Cardiac septum (tissue), 1 donor: ENCODE results near the gene TMCC3. TPM values are rescaled to one million over a fixed set of nuclear protein-coding genes. Genes with fewer than 3 reads are reported as not detected.

Experiments used
- DNase-seq: peaks from one replicate; pipeline ENCODE4 v3.0.0-alpha.2; 2020; ENCODE audit warnings: low spot score
- intact Hi-C: fragments of 100-400 bp; cut with DNase I; formaldehyde crosslinking; loops from one replicate; pipeline ENCODE4 v1.14.0; 2022
- total RNA-seq: library from RNA; stranded (reverse); fragmentation: NEBNext Ultra II Directional; extraction: Animal tissue kit (Norgen Biotek cat#: 25700); gene quantifications from one replicate; pipeline ENCODE4 v1.2.1, GENCODE V29; 2021
- donor health status: DM: no; HTN: no; CAD: no.

The TMCC3 gene
- total RNA-seq, 1 donor from 2014 or later: 2.3 TPM

DNA sequence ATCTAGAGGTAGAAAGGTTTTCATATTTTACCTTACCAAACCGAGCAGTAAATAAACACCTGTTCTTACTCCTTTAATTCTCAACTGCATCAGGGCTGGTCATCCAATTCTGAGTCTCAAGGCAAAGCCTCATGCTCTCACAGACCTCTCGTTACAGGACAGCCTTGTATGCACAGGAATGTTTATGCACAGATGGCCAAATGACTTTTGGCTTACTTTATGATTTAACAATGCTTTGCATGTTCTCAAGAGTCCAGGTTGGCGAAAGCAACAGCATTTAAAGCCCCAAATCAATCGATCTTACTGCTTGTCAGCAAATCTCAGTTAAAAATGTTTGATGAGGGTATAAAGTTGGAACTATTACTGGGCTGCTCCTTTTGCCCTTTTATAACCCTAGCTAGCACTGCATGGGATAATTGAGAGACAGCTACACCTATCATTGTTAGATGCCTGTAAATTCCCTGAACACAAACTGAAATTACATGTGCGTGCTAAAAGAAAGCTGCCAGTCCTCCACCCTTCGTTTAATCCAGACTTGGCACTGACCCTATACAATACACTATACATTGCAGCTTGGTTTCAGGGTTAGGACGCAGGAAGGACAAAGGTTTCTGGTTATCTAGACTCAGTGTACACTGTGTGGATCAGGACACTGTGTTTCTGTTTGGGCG, 63.6 kb downstream of the TMCC3 start:
- intact Hi-C loops: no loop called here
- DNase-seq: no peak

GRCh38 chr12:94585626-94586025, 64.7 kb downstream of the TMCC3 start:
- intact Hi-C loops: no loop called here
- DNase-seq: no peak

GRCh38 chr12:94584377-94584776, 66.0 kb downstream of the TMCC3 start:
- intact Hi-C loops: no loop called here
- no peak for DNase-seq

DNA sequence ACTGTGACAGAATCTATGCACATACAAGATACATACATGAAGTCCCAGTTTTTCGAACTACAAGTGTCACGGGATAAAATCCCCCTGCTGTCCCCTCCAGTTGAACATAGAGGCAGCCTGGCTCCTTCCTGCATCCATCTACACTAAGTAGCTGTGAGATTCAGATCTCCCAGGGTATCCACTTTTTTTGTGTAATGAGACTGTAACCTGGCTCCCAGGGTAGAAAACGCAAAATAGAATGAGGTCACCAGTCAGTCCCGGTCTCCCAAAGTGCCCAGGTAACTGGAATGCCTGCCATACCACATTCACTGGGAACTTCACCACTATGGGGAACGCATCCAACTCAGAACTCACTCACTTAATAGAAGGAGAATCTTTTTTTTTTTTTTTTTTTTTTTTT, 67.8 kb downstream of the TMCC3 start:
- intact Hi-C loops: no loop called here
- no peak for DNase-seq

- no peak for DNase-seq
- intact Hi-C loops: no loop called here
These were observed 74.5 kb downstream of the TMCC3 start for GRCh38 chr12:94575645-94576403.

- intact Hi-C loops: no loop called here
- no peak for DNase-seq
These were observed 75.3 kb downstream of the TMCC3 start for GRCh38 chr12:94575024-94575423.

GRCh38 chr12:94571556-94571955, 78.8 kb downstream of the TMCC3 start:
- no peak for DNase-seq
- intact Hi-C loops: no loop called here

- intact Hi-C loops: no loop called here
- no peak for DNase-seq
These were observed 80.2 kb downstream of the TMCC3 start for GRCh38 chr12:94570161-94570560.

DNA sequence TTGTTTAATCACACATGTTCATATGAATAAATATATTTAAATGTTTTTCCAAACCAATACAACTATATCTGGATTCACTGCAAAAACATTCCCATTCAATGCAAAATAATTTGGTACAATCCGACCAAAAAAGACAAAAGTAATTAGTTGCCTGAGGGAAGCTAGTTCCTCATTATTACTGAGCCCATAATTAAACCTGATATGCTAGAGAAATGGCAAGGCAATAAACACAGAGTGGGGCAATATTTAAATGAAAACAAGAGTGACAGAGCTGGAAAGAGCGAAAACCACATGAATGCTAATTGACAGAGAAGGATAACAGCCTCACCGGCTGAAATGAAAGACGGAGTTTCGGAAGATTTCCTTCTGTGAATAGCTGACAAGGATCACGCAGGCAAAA, 82.6 kb downstream of the TMCC3 start:
- intact Hi-C loops: no loop called here
- no peak for DNase-seq

DNA sequence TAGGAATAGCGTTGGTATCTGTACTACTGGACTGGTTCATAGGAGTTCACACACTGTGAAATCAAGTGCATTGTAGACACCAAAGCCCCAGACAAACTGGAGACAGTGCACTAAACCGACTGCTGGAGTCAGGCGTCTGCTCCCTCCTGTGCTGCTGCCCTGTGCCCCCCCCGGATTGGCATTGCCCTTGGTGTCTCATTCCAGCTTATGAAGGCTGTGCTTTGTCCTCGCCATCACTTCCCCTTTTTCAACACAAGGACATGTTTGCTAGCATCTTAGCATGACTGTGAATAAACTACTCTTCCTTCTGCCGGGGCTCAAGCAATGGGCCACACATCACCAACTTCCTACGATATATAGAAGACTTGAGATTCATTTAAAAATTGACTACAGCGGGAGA, 84.0 kb downstream of the TMCC3 start:
- no peak for DNase-seq
- intact Hi-C loops: no loop called here

- intact Hi-C loops: no loop called here
- DNase-seq: no peak
These were observed 84.7 kb downstream of the TMCC3 start for GRCh38 chr12:94565683-94566082.

- intact Hi-C loops: no loop called here
- no peak for DNase-seq
These were observed 87.1 kb downstream of the TMCC3 start for GRCh38 chr12:94563286-94563685.

DNA sequence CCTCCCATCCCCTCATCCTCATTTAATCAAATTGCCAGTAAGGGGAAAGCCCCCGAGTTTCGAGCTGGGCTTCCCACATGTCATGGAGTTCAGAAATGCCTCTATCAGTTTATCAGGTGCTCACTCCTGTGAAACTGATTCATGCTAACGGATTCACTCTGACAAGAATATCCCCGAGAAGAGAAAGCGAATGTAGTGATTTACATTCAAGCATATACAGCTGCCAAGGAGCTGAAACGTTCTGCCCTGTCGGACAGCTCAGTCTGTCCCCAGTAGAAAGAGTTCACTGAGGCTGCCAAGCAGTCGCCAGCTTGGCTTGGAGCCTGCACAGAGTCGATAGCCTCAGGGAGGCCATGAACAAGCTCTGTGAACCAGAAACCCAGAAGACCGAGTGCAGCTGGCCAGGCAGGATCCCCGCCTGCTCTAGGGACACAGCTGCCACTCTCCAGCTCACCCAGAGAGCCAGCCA, 88.4 kb downstream of the TMCC3 start:
- DNase-seq: no peak
- intact Hi-C loops: no loop called here

DNA sequence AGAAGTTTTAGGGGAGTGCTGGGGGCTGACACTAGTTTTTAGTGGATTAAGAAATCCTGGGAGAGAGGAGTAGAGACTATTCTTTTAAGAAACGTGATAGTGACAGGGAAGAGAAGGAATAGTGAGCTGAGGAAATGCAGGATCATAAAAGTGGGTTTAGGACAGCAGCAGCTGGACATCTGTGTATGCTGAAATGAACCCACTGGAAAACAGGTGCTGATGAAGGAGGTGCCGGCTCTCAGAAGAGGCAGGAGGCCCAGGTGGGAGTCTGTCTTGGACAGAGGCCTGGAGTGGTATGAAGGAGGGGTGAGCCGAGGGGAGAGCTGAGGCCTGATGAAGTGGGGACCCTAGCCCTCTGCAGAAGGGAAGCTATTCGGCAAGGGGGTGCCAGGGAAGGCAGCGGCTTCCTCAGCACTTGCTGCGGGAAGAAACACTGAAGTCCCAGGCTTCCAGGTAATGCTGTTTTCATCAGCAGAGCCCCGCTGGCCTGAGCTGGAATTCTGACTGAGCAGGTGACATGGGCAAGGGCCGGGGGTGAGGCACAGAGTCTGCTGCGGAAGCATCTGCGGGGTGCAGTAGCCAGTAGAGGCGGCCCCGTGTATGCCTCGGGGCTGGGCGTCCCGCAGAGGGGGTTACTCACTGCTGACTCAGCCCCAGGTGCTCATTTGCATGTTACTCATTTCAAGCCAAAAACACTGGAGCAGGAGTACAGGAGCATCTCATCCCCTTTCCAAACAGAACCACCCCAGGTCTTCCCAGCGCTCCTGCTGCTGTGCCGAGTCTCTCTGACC, 89.7 kb downstream of the TMCC3 start:
- intact Hi-C loops: no loop called here
- no peak for DNase-seq

- no peak for DNase-seq
- intact Hi-C loops: no loop called here
These were observed 91.7 kb downstream of the TMCC3 start for GRCh38 chr12:94558612-94559011.

DNA sequence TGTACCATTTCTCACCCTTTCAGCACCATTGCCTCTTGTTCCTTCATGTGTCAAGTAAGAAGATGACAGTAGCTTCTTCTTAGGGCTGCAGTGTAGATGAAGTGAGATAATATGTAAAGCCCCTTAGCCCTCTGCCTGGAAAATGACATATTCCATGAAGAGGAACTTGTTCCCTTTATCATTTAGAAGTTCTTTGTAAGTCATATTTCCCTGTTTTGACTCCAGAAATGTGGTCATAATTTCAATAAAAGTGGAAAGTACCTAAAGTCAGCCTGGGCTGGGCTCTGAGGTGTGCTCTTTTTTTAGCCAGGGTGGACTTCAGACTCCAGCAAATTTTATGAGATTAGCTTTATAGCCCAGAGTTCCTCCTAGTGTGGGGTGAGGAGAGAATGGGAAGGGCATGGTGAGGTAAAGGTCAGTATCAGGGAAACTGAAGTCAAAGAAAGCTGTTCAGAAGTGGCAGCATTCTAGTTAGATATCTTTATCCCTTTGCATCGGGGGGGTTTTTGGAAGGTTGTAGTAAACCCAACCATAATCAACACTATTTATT, 92.5 kb downstream of the TMCC3 start:
- intact Hi-C loops: no loop called here
- DNase-seq: no peak

- intact Hi-C loops: no loop called here
- no peak for DNase-seq
These were observed 94.7 kb downstream of the TMCC3 start for GRCh38 chr12:94555687-94556086.

GRCh38 chr12:94553875-94554274, 96.5 kb downstream of the TMCC3 start:
- intact Hi-C loops: no loop called here
- DNase-seq: no peak

DNA sequence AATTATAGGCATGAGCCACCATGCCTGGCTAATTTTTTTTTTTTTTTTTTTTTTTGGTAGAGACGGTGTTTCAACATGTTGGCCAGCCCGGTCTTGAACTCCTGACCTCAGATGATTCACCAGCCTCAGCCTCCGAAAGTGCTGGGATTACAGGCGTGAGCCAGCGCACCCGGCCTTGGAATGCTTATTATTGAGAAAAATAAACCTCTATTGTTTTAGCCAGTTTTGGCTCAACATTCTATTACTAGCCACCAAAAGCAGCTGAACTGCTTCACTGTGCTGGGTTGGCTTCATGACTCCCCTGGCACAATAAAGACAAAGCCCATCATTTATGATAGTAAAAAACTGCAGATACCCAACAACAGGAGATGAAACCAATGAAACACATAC, 97.2 kb downstream of the TMCC3 start:
- intact Hi-C loops: no loop called here
- no peak for DNase-seq

DNA sequence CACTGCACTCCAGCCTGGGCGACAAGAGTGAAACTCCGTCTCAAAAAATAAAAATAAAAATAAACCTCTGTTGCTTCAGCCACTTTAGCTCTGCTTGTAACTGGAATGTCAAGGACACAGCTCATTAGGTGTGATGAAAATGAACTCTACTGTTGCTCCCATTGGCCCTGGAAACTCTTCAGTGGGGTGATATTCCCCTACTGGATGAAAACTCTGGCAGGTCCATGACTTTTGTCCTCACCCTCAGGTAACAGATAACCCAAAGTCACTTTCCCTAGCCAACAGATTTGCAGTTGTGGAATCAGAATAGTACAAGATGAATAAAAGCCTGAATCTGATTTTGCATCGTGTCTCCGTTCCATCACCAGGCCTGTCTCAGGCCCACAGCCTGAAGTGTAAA, 98.5 kb downstream of the TMCC3 start:
- intact Hi-C loops: no loop called here
- DNase-seq: no peak
